UCSD-AML1 (cell line): Measurements from ENCODE around the gene RBM26.
"Not testable (repeated sequence)": the region's sequence is repeated elsewhere in the genome, so short reads cannot be mapped to it uniquely, and the experiment has no call there.

Experiments
- DNase-seq: peaks from one replicate; lab custom pipeline; 2025; ENCODE audit not compliant: unreplicated experiment; lab: John Stamatoyannopoulos, UW

RBM26 gene

DNA sequence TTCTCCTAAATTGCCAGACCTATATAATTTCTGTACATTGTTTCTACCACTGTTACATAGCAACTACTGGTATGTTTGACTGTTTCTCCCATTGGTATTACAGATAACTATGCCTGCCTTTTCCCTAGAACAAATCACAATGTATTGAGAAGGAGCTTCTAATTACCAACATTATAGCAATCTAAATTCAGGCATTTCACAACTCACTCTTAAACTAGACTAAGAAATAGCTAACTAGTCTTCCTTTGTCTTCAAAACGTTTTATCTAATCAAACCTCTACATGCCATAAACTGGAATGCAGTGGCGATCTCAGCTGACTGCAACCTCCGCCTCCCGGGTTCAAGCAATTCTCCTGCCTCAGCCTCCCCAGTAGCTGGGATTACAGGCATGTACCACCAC, 18.2 kb downstream of the RBM26 start:
- no peak for DNase-seq

DNA sequence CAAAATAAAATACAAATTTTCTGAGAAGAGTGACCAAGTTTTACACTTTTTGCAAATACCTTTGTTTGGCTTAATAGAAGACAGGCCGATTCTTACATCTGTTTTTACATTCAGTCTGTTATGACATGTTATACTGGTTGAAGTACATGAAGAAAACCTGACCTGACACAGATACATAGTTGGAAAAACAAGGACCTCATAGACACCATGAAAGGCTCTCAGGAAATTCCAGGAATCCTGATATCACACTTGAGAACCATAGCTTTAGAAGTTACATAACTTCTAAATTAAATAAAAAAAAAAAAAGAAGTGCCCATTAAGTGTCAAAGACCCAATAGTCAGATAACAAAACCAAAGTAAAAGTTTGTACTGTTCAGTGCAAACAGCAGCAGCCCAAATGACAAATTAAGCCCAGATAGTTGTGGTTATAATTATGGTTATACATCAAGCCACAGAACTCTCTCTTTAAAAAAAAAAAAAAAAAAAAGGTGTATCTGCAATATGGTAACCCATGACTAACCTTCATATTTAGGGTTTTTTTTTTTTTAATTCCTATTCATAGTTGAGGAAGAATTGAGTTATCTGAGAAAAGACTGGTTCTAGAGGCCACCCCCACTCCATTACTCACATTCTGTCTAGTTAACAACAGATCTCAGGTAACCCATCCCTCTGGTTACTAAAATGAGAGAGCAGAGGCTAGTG, 19.8 kb downstream of the RBM26 start:
- DNase-seq = no peak

DNA sequence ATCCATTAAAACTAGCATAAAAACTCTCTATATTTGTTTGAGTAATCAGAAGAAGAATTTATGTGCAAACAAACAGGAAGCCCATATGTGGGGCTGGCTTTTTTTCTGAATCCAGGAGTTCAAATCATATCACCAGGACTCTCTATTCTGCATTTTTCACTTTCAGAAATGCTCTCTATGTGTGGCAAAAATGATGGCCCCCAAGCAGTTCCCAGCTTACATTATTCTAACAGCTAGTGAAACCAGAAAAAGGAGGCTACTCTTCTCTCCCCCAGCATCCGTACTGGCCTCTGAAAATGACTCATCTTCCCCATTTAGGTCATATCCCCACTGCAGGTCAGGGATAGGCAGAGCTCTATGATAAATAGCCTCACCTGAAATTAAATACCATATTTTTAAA, 20.4 kb downstream of the RBM26 start:
- no peak for DNase-seq

DNA sequence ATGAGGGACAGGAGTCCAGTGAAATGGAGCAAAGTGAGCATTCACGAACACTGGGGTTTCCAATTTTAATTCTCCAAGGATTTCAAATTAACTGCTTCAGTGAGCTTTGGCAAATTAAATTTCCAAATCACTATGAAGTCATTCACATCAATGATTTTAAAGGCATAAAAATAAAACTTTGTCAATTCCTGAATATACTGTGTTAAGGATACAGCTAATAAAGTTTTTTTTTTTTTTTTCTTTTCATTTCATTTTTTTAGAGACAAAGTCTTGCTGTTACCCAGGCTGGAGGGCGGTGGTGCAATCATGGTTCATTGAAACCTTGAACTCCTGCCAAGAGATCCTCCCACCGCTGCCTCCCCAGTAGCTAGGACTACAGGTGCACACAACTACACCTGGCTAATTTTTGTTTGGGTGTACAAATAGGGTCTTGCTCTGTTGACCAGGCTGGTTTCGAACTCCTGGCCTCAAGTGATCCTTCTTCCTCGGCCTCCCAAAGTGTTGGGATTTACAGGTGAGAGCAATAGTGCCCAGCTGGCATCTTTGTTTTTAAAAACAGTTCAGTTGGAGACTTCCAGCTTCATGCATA, 21.9 kb downstream of the RBM26 start:
- DNase-seq = no peak

DNA sequence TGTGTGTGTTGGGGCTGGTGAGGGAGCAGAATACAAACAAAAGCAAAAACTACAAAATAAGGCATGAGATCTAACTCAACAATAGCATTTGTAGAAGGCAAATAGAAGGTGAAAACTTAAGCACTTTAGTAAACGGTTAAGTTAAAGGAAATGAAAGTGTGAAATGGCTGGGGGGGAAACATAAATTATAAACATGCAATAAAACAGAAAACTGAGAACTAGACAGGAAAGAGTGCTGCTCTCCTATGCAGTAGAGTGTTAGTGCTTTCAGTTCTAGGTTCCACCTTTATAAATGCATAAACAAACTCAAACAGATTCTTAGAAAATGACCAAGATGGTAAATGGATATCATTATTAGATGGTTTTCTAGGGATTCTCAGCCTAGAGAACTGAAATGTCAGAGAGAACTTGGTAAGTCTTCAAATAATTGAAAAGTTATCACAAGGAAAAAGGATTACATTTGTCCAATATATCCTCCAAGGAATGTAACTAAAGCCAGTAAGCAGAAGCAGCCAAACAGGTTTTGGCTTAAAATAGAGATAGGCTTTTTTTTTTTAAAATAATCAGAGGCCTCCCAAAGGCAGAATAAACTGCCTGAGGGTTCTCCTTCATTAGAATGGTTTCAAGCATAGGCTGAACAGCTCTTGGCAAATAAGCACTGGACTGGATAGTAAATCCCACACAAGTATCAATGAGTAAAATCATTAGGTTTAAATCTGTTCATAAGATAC, 23.3 kb downstream of the RBM26 start:
- no peak for DNase-seq

DNA sequence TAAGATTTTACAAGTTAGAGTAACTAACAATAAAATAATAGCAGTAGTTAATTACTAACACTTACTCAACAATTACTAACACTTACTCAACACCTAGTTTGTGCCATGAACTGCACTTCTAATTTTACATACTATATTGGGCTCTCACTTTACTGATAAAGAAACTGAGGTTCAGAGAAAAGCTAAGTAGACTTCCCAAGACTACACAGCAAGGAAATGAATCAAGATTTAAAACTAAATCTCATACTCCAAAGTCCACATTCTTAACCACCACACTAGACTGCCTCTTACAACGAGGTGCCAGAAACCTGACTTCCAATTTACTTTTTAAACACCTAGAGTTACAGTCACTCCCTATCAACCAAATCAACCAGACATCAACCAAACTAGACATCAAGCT, 25.1 kb downstream of the RBM26 start:
- no peak for DNase-seq

DNA sequence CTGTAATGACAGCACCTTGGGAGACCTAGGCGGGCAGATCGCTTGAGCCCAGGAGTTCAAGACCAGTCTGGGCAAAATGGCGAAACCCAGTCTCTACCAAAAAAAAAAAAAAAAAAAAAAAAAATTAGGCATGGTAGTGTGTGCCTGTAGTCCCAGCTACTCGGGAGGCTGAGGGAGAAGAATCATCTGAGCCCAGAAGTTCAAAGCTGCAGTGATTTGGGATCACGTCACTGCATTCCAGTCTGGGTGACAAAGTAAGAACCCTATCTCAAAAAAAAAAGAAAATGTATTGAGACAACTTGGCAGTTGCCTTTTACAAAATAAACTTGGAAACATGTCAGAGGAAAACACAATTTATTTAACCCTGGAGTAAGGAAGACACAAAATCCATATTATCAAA, 26.8 kb downstream of the RBM26 start:
- DNase-seq = no peak

DNA sequence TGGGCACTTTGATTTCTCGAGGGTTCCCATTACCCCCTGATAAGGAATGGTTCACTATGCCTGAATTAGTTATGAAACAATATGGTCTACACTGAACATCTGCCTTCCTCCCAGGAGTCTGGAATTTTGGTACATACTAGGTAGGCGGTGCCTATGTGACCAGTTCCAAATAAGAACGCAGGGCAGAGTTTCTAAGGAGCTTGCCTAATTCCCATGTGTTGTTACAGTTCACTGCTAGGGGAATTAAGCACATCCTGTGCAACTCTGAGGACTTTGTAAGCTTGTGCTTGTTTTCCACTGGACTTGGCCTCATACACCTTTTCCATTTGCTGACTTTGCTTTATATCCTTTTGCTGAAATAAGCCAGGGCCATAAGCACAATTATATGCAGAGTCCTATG, 29.2 kb downstream of the RBM26 start:
- no peak for DNase-seq

DNA sequence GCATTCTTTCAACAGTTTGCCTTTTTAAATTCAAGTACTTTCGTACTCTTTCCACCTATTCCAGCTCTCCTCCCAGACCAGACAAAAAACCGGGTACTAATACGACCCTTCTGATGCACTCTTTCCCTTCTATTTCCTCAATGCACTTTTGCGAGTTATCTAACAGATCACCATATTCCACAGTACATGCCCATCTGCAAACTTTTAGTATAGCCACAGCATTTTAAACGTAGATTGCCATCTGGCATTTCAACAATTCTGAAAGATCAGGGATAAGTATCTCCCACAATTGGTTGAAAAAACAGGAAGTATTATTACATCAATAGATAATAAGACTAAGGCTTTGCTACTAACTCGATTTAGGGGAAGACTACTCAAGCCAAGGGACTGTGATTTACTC, 31.5 kb downstream of the RBM26 start:
- no peak for DNase-seq

DNA sequence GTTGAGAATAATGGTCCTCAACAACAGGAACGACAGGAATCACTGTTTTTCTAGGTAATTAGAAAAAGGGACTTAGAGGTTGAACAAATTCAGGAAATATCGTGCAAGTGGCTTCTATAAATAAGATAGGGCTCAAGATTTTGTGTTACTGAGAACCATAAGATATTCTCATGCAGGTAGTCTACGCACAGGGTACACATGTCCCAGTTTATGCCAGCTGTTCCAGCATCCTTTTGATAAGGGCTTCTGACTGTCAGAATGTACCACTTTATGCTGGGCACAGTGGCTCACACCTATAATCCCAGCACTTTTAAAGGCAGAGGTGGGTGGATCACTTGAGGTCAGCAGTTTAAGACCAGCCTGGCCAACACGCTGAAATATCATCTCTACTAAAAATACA, 32.1 kb downstream of the RBM26 start:
- DNase-seq = no peak

DNA sequence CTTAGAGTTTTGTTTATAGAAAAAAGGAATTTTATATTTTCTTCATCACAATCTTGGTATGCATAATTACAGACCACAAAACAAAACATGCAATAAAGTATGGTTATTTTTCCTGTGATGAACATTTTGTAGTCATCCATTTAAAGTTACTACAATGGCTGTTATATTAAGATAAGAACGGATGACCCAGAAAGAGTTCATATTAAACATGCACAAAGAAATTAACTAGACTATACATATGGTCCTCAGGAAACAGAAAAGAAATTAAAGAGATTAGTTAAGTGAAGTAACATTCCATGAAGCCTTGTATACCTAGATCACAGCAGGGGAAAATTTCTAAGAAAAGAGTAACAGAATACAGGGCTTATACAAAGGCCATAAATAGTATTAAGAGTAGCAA, 36.8 kb downstream of the RBM26 start:
- DNase-seq = no peak

DNA sequence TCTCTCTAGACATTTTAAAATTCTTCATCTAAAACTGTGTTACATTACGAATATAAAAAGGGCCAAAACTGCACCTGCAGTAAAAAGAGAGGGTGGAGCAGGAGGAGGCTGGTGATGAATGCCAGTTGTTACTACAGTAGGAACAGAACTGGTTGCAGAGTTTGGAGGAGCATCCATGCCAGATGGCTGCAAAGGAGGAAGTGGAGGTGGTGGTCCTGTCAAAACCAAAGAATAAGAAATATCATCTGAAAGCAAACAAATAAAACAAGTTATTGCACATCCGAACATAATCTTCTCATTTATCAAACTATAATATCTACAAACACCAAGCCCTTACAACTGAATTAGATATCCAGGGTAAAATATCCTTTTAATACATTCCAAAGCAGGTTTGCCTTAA, 40.1 kb downstream of the RBM26 start:
- DNase-seq = no peak

DNA sequence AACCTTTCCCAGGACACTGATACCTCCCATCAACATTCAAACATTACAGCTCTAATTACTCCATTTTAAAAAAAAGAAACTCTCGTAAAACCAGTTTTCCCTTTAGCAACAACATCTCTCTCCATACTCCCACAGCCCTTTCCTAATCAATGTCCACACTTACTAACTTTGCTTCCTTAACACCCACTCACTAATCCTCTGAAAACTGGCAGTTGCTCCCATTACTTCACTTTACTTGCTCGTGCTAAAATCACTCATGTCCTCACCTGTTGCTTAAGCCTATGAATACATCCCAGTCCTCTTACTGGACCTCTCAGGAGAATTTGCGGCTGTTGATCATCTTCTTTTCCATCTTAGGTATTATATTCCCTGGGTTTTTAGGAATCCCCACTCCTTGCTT, 44.8 kb downstream of the RBM26 start:
- DNase-seq = no peak

DNA sequence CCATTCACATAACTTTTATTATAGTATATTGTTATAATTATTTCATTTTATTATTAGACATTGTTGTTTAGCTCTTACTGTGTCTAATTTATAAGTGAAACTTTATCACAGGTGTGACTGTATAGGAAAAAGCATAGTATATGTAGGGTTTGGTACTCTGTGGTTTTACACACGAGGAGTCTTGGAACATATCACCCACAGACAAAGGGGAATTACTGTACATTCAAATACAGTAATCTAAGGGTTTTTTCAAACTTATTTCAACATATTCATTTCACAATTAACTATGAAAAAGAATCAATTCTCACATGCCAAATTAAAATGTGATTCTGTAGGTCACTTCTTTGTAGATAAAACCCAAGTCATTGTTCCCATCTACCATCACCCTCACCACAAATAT, 46.0 kb downstream of the RBM26 start:
- DNase-seq = no peak

DNA sequence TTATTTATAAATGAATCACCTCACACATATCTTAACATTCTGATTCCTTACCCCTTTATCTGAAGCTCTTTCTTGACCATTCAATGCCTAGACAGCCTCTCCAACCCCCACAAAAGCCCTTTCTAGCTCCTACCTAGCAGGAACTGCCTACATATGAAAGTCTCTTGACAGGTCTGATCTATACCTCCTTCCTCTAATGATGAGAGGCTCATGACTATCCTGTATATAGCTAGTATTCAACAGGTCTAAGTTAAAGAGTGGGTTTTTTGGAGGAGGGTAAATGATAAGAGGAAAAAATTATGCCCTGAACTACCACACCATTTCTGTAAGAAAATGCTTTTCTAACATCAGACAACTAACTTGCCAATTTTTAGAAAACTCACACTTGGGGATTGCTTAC, 47.0 kb downstream of the RBM26 start:
- no peak for DNase-seq

DNA sequence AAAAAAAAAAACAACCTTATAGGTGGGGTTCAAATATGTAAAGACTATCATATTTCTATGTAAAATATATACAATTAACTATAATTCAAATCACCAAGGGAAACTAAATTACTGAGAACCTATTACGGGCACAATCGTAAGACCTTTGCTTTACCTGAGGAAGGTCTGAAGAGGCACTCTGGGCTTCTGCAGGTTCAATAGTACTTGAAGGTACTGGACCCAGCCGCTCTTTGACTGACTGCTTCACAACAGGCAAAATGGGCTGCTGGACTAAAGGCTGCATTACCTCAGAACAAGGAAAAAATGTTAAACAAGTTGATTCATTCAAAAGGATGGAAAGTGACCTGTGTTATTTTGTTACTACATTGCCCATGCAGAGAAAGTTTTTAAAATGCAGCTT, 51.8 kb downstream of the RBM26 start:
- no peak for DNase-seq

DNA sequence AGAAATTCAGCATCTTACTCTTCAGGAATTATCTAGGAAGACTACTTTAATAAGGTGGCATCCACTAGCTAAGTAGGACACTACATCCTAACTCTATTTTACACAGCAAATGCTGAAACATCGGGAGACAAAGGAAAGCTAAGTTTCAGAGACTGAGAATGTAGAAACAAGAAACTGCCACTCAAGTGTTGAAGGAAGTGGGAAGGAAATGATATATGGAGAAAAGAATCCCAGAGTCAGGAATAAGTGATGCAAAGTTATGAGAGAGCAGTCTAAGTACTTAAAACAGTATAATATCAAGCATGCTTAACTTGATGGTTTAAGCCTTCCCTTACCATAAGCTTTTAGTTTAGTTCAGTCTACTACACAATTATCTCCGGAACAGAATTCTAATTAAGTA, 52.4 kb downstream of the RBM26 start:
- DNase-seq = no peak

DNA sequence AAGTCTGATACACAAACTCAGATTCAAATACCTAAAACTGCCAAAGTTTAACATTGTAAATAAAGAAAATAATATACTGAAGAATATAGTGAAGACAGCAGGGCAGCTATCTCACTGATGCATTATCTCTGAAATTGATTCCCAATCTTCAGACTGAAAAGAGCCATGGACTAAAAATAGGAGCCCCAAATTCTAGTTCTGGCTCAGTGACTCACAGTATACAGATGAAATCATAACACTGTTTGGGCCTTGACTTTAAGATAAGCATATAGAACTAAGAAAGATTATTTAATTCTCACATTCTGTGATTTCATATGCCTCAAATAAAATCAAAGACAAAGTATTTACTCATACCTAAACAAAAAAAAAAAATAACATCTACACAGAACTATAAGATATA, 53.9 kb downstream of the RBM26 start:
- no peak for DNase-seq

DNA sequence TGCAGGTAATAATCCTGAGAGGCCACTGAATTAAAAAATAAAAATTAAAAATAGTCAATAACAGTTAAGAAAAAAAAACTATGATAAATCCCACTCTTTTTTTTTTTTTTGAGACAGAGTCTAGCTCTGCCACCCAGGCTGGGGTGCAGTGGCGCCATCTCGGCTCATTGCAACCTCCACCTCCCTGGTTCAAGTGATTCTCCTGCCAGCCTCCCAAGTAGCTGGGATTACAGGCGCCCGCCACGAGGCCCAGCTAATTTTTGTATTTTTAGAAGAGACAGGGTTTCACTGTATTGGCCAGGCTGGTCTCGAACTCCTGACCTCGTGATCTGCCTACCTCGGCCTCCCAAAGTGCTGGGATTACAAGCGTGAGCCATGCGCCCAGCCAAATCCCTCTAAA, 56.4 kb downstream of the RBM26 start:
- not testable (repeated sequence) for DNase-seq

DNA sequence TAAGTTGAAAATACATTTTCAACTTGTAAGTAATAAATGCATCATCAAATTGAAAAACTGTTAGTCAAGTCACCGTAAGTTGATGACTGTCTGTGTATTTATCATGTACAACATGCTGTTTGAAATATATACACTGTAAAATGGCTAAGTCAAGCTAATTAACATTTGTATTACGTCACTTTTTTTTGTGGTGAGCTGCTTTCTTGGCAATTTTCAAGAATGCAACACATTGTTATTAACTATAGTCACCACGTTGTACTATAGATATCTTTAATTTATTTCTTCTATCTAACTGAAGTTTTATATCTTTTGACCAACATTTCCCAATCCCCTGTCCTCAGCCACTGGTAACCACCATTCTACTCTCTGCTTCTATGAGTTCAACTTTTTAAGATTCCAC, 57.0 kb downstream of the RBM26 start:
- DNase-seq = no peak

DNA sequence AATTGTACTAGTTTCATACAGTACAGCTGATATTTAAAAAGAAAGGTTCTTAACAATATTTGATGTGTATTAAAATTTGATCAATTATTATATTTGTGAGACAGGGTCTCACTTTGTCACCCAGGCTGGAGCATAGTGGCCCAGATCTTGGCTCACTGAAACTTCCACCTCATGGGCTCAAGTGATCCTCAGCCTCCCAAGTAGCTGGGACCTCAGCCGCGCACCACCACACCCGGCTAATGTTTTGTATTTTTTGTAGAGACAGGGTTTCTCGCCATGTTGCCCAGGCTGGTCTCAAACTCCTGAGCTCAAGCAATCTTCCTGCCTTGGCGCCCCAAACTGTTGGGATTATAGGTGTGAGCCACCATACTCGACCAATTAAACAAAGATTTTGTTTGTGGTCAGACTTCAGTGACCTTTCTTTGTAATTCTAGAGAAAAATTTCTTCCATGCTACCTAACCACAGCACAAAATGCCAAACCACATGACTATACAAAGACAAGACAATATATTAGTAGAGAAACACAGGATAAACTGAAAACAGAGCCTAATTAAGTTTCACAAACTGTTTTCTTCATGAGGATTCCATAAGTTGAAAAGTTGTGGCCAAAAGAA, 59.6 kb downstream of the RBM26 start:
- no peak for DNase-seq

DNA sequence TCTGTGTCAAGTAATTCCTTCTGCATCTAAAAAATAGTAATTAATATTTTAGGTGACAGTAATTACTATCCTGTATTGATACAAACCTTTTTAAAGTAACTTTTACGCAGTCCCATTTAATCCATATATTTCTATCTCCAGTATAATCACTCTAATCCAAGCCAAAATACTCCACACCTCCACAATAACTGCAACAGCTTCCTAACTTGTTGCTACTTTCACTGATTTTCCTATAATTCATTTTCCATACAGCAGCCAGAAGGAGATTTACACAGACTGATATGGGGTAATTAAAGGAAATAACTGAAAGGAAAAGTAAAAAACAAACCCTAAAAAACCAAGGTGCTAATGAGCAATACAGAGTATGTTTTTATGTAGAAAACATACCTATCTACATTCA, 64.9 kb downstream of the RBM26 start:
- DNase-seq = no peak
